HG03045 (cell line): ENCODE measurements around the gene TMEM247.
"Not testable (repeated sequence)": the region's sequence is repeated elsewhere in the genome, so short reads cannot be mapped to it uniquely, and the experiment has no call there.

Experiments
- ATAC-seq: cut with Tn5 transposase; IDR thresholded peaks from one replicate; pipeline ENCODE4 v1.9.1; 2021; ENCODE audit warnings: mild to moderate bottlenecking, moderate library complexity; ENCODE audit not compliant: unreplicated experiment

Gene TMEM247

DNA sequence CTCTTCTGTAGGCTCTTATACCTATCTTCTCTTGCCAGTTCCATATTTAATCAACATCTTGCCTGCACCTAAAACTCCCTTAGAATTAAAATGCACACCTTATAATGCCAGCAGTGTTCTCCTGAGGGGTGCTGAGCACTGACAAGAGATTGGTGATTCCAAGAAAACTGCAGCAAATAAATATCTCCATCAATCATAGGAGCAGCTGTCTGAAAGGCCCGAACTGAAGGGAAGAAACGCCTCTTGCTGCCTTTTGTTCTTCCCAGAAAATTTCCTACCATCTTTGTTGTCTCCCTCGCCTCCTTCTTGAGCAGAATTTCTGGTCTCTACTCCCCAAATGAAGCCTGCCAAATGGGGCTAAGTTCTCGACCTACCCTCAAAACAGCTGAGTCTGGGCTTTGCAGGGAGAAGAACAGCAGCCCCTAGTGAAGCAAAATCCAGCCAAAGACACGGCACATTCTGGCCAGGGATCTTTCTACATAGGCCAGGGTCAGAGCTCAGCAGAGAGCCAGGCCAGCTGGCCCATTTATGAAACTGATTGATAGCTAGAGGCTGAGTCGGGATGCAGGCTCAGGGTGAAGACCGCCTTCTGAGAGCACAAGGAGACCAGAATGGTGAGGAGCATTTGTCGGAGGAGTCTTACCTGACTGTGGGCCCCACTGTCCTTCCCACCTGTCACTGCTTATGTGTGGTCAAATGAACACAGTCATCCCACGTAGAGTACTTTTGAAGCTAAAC, 20.4 kb upstream of the TMEM247 start:
- ATAC-seq, result no peak

- ATAC-seq, result no peak
These were observed 19.7 kb upstream of the TMEM247 start for GRCh38 chr2:46459694-46460093.

- ATAC-seq, result no peak
These were observed 19.0 kb upstream of the TMEM247 start for GRCh38 chr2:46460241-46460921.

GRCh38 chr2:46461011-46461674, 18.2 kb upstream of the TMEM247 start:
- no peak for ATAC-seq

GRCh38 chr2:46461709-46462171, 17.6 kb upstream of the TMEM247 start:
- no peak for ATAC-seq

- no peak for ATAC-seq
These were observed 16.4 kb upstream of the TMEM247 start for GRCh38 chr2:46462936-46463335.

DNA sequence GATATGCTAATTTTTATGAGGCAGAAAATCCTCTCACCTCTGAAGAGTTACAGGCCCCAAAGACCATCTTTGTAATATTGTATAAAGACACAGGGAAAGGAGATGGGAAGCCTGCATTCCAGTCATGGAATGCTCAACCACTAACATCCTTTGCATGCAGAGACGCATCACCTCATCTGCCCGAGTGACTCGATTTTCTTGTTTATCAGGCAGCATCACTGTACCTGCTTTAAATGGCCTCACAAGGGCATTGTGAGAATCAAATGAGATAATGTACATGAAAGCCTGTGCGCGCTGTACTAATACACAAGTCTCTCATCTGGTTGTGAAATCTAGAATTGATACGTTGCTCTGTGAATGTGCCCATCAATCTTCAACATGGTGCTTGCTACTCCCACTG, 10.2 kb upstream of the TMEM247 start:
- ATAC-seq, result no peak

DNA sequence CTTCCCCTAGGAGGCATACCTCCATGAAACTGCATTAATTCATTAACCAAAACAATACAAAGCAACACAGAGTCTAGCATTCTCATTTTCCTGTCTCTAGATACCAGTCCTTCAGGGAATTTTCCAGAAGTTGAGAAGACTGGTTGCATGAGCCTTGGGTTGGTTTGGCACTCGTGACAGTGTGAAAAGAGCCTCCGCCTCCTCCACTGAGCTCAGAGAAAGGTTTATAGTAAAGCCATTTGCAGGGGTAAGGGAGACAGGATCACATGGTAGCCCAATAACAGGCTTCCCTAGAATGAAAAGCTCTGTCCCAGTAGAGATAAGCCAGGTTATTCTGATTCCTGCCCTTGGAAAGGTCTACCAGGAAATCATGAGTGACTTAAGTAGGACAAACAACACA, 9.7 kb upstream of the TMEM247 start:
- ATAC-seq, result no peak

DNA sequence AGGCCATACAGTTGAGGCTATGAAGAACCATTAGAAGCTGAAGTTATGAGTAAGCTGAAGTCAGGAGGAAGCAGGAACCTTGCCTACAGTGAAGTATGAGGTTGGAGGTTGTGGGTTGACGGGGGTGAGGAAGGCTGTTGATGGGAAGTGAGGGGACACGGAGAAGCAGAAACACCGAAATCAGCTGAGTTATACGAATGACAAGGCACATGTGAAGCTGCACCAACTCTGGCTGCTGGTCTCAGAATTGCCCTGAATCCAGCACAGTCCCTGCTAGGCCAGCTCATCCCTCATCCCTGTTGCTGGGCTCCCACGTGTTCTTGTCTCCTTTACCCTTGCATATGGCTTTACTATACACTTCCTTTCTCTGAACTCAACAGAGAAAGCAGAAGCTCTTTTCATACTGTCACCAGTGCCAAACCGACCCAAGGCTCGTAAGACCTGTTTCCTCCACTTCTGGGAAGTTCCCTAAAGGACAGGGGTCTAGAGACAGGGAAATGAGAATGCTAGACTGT, 9.2 kb upstream of the TMEM247 start:
- ATAC-seq, result no peak

GRCh38 chr2:46471019-46471583, 8.3 kb upstream of the TMEM247 start:
- ATAC-seq, result no peak

GRCh38 chr2:46471697-46472096, 7.7 kb upstream of the TMEM247 start:
- ATAC-seq, result no peak

DNA sequence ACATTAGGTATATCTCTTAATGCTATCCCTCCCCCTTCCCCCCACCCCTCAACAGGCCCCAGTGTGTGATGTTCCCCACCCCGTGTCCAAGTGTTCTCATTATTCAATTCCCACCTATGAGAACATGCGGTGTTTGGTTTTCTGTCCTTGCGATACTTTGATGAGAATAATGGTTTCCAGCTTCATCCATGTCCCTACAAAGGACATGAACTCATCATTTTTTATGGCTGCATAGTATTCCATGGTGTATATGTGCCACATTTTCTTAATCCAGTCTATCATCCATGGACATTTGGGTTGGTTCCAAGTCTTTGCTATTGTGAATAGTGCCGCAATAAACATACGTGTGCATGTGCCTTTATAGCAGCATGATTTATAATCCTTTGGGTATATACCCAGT, 7.2 kb upstream of the TMEM247 start:
- ATAC-seq, result not testable (repeated sequence)

DNA sequence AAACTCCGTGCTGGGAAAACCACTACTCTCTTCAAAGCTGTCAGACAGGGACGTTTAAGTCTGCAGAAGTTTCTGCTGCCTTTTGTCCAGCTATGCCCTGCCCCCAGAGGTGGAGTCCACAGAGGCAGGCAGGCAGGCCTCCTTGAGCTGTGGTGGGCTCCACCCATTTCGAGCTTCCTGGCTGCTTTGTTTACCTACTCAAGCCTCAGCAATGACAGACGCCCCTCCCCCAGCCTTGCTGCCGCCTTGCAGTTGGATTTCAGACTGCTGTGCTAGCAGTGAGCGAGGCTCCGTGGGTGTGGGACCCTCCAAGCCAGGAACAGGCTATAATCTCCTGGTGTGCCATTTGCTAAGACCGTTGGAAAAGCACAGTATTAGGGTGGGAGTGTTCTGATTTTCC, 1.9 kb upstream of the TMEM247 start:
- not testable (repeated sequence) for ATAC-seq

- ATAC-seq, result no peak
These were observed 1.4 kb upstream of the TMEM247 start for GRCh38 chr2:46477925-46478324.

DNA sequence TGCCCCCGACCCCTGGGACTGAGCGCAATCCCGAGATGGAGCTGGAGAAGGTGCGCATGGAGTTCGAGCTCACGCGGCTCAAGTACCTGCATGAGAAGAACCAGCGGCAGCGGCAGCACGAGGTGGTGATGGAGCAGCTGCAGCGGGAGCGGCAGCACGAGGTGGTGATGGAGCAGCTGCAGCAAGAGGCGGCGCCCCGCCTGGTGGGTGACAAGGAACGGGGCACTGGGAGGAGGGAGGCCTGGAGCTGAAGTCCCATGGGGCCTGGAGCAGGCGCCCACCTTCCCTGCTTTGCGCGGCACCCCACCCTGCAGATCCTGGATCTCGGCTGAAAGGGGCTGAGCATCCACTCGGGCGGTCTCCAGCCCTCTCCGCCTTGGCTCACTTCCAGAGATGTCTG, 1.2 kb downstream of the TMEM247 start:
- no peak for ATAC-seq

- no peak for ATAC-seq
These were observed 2.1 kb downstream of the TMEM247 start for GRCh38 chr2:46481198-46482193.

DNA sequence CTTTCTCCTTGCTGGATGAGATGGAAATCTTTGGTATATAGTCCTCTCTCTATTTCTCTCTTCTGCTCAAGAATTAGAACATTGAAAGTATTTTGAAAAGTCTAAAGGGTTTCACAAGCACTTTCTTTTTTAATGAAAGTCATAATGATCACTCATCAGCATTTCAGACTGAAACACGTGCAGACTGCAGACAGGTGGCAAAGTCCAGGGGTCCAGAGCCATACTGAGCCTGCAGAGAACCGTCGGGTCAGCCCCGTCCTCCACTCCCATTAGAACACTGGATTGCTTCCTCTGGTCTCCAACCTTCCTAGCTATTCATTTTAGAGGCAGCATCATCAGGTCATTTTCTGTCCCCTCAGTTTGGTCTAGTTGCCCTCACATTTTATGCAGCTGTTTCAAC, 3.1 kb downstream of the TMEM247 start:
- no peak for ATAC-seq

- no peak for ATAC-seq
These were observed 5.6 kb downstream of the TMEM247 start for GRCh38 chr2:46485002-46485401.

- ATAC-seq, result no peak
These were observed 7.1 kb downstream of the TMEM247 start for GRCh38 chr2:46486436-46486835.

DNA sequence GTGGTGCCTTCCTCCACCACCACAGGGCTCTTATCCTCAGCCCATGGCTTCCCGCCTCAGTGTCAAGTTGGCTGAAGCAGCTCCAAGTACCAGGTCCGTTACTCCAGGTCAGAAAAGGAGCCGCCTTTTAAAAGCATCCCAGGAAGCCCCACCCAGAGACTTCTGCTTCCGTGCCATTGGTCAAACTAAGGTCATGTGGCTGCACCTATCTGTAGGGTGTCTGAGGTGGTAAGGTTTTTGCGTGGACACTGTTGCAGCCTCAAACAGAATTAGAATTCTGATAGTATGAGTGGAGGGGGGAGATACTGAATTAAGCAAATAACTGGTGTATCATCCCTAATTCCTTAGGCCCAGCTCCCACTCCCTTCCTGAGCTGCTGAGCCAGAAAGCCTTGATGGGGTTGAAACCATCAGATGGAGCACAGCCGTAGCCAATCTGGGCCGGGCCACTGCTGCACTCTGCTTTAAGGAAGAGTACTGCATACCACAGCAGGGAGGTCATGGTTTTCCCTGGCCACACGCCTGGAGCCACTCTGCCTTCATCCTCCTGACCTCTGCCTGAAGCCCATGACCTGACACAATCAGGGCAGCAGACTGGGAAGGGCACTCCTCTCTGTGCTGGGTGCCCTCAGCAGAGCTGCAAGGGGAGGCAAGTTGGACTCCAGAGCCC, 8.4 kb downstream of the TMEM247 start:
- ATAC-seq, result no peak
